Caco-2 (cell line): ENCODE data around the gene NR6A1. TPM values are rescaled to one million over a fixed set of nuclear protein-coding genes. Genes with fewer than 3 reads are reported as not detected.

Experiments used
- BruUV-seq: library from RNA; stranded (reverse); fragments of 400-500 nt; replicated peaks from 2 replicates; lab custom pipeline; 2021; lab: Mats Ljungman, UMichigan
- CTCF ChIA-PET: fragments of 300-600 bp; sonication (Branson Sonifier 250); formaldehyde crosslinking; loops from one replicate; lab custom pipeline; 2022; ENCODE audit warnings: antibody characterized with exemption; lab: Charles Lee
- POLR2A ChIA-PET: fragments of 300-600 bp; sonication (Branson Sonifier 250); formaldehyde crosslinking; loops from one replicate; lab custom pipeline; 2022; ENCODE audit warnings: antibody characterized with exemption; lab: Charles Lee
- DNase-seq, 2 experiments: peaks; one replicate each; pipeline versions ENCODE4 v3.0.0 to v3.0.0-alpha.2; 2020 to 2022
- H3K27me3 ChIP-seq: replicated peaks from 2 replicates; pipeline ENCODE4 v1.6.0; 2011; ENCODE audit warnings: low read length; ENCODE audit not compliant: control insufficient read depth, insufficient read depth
- H3K36me3 ChIP-seq: 2 replicates; pipeline ENCODE4 v1.5.1; 2011; ENCODE audit warnings: low read length; ENCODE audit not compliant: control insufficient read depth, insufficient read depth
- H3K4me1 ChIP-seq: fragments of 250-450 bp; sonication (Bioruptor Pico); 2 replicates; pipeline ENCODE4 v1.5.1; 2020; ENCODE audit warnings: mild to moderate bottlenecking
- H3K4me3 ChIP-seq: 2 replicates; pipeline ENCODE4 v1.5.1; 2011; ENCODE audit warnings: low read depth, mild to moderate bottlenecking, control low read depth, low read length
- H3K9me3 ChIP-seq: fragments of 250-450 bp; sonication (Bioruptor Pico); 2 replicates; pipeline ENCODE4 v1.5.1; 2020; ENCODE audit warnings: mild to moderate bottlenecking, moderate library complexity
- H3K27ac Mint-ChIP-seq: one replicate; pipeline ENCODE4 v1.8.0; 2022; ENCODE audit warnings: mixed read lengths; ENCODE audit not compliant: unreplicated experiment
- H3K27me3 Mint-ChIP-seq: one replicate; pipeline ENCODE4 v1.8.0; 2022; ENCODE audit warnings: mixed read lengths; ENCODE audit not compliant: insufficient read depth, unreplicated experiment
- H3K36me3 Mint-ChIP-seq: one replicate; pipeline ENCODE4 v1.8.0; 2022; ENCODE audit warnings: mild to moderate bottlenecking, mixed read lengths; ENCODE audit not compliant: insufficient read depth, unreplicated experiment
- H3K4me1 Mint-ChIP-seq: one replicate; pipeline ENCODE4 v1.8.0; 2022; ENCODE audit warnings: low read depth, mixed read lengths; ENCODE audit not compliant: unreplicated experiment
- H3K4me3 Mint-ChIP-seq: one replicate; pipeline ENCODE4 v1.8.0; 2022; ENCODE audit warnings: mild to moderate bottlenecking, moderate library complexity, mixed read lengths; ENCODE audit not compliant: unreplicated experiment
- H3K9me3 Mint-ChIP-seq: one replicate; pipeline ENCODE4 v1.8.0; 2022; ENCODE audit warnings: mixed read lengths; ENCODE audit not compliant: unreplicated experiment
- intact Hi-C: fragments of 100-400 bp; cut with micrococcal nuclease; formaldehyde crosslinking; loops from one replicate; pipeline ENCODE4 v1.10.0; 2022; ENCODE audit not compliant: unreplicated experiment
- total RNA-seq: library from RNA; stranded (reverse); gene quantifications from 2 replicates; pipeline ENCODE4 v1.2.3, GENCODE V29; 2022
- TF ChIP-seq, protein P1 (sequence below), 2 experiments: fragments of 200-600 bp in 1 of 2; IDR thresholded peaks; 1 replicate in 1 of 2; 2 replicates in 1 of 2; pipeline versions ENCODE4 v1.5.1 to v1.8.0; 2011 to 2022; ENCODE audit warnings: antibody characterized with exemption in 1 of 2, control low read depth in 1 of 2, inconsistent platforms in 1 of 2, low read depth in 1 of 2, low read length in 1 of 2, mild to moderate bottlenecking in 1 of 2, moderate library complexity in 1 of 2; ENCODE audit not compliant: insufficient read depth in 1 of 2, severe bottlenecking in 1 of 2, unreplicated experiment in 1 of 2

Gene NR6A1
- total RNA-seq, 1 experiment from 2014 or later = 33.6 TPM

DNA sequence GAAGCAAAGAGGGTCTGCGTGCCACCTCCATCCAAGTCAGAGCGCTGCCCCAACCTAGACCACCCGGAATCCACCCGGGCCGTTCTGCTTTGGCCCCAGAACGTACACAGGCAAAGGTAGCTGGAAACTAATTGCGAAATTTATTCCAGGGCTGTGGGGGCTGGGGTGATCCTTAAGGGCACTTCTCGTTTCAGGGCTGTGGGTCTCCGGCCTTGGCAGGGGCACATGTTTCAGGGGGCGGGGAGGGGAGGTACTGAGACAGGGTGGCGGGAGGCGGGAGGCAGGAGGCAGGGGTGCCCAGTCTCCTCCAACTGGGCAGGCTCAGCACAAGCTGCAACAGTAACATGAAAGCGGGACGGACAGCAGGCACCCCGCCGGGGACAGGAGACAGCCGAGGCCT lies 290.0 kb downstream of the NR6A1 start:
- no peaks in the 10 kb centered on the region for H3K4me1 Mint-ChIP-seq
- Histone ChIP-seq H3K36me3 (no peaks in the 10 kb centered on the region), H3K4me3 (no peak overlapping the region), H3K4me1 (peaks cover 8% of the 10 kb centered on the region; the same call in 1 of the 2 replicates), H3K27me3 (no peaks in the 10 kb centered on the region), H3K9me3 (no peaks in the 10 kb centered on the region)
- no peak overlapping the region for H3K27ac Mint-ChIP-seq
- intact Hi-C loops = no loop called here
- H3K4me3 Mint-ChIP-seq = no peak overlapping the region
- no TSS peak for BruUV-seq
- H3K9me3 Mint-ChIP-seq = no peaks in the 10 kb centered on the region
- peaks cover 2% of the 10 kb centered on the region for H3K27me3 Mint-ChIP-seq
- DNase-seq = no peak
- ChIA-PET POLR2A (no interaction called here), CTCF (no interaction called here)
- TF ChIP-seq, protein P1, sequence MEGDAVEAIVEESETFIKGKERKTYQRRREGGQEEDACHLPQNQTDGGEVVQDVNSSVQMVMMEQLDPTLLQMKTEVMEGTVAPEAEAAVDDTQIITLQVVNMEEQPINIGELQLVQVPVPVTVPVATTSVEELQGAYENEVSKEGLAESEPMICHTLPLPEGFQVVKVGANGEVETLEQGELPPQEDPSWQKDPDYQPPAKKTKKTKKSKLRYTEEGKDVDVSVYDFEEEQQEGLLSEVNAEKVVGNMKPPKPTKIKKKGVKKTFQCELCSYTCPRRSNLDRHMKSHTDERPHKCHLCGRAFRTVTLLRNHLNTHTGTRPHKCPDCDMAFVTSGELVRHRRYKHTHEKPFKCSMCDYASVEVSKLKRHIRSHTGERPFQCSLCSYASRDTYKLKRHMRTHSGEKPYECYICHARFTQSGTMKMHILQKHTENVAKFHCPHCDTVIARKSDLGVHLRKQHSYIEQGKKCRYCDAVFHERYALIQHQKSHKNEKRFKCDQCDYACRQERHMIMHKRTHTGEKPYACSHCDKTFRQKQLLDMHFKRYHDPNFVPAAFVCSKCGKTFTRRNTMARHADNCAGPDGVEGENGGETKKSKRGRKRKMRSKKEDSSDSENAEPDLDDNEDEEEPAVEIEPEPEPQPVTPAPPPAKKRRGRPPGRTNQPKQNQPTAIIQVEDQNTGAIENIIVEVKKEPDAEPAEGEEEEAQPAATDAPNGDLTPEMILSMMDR (IDR thresholded peaks at IDR 0.05; ENCODE audit: insufficient read depth in 1 of 2, low read depth in 1 of 2, low read length in 1 of 2, severe bottlenecking in 1 of 2, unreplicated experiment in 1 of 2) = no peak
- H3K36me3 Mint-ChIP-seq = no peaks in the 10 kb centered on the region

DNA sequence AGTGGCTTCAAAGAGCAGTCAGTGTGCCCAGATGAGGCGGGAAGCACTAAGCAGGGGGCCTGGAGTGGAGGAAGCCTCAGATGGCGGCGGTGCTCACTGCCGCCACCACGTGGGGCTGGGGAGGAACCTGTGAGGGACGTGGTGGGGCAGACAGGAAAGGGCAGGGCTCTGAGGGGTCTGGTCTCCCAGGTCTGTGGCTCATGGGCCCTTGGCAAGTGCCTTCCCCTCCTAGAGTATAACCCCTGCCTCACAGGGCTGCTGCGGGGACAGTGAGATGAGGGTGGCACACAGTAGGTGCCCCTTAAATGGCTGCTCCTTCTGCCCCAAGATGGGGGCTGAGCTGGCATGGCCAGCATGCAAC lies 290.5 kb downstream of the NR6A1 start:
- no peaks in the 10 kb centered on the region for H3K4me1 Mint-ChIP-seq
- no peaks in the 10 kb centered on the region for H3K9me3 Mint-ChIP-seq
- ChIA-PET CTCF (no interaction called here), POLR2A (no interaction called here)
- TF ChIP-seq, protein P1 (IDR thresholded peaks at IDR 0.05; ENCODE audit: insufficient read depth in 1 of 2, low read depth in 1 of 2, low read length in 1 of 2, severe bottlenecking in 1 of 2, unreplicated experiment in 1 of 2) = peak; percentile 51 to 58
- H3K27ac Mint-ChIP-seq = no peak overlapping the region
- H3K4me3 Mint-ChIP-seq = no peak overlapping the region
- peaks cover 2% of the 10 kb centered on the region for H3K27me3 Mint-ChIP-seq
- peaks cover 8% of the 10 kb centered on the region; the same call in 1 of the 2 replicates for H3K4me1 ChIP-seq
- H3K9me3 ChIP-seq = no peaks in the 10 kb centered on the region
- H3K4me3 ChIP-seq = no peak overlapping the region
- DNase-seq = peak in 1 of 2 experiments; percentile 42
- H3K36me3 Mint-ChIP-seq = no peaks in the 10 kb centered on the region
- H3K36me3 ChIP-seq = no peaks in the 10 kb centered on the region
- H3K27me3 ChIP-seq = no peaks in the 10 kb centered on the region
- BruUV-seq = no TSS peak
- intact Hi-C loops = loop anchor here (1.0 kb wide), 1 partner anchor 61 kb away; no protein-coding TSS in a partner anchor

- Histone ChIP-seq H3K4me3 (no peak overlapping the region), H3K9me3 (no peaks in the 10 kb centered on the region), H3K27me3 (no peaks in the 10 kb centered on the region), H3K36me3 (no peaks in the 10 kb centered on the region), H3K4me1 (peaks cover 8% of the 10 kb centered on the region; the same call in 1 of the 2 replicates)
- no peak overlapping the region for H3K27ac Mint-ChIP-seq
- no peaks in the 10 kb centered on the region for H3K27me3 Mint-ChIP-seq
- POLR2A ChIA-PET = no interaction called here
- no TSS peak for BruUV-seq
- no peaks in the 10 kb centered on the region for H3K9me3 Mint-ChIP-seq
- CTCF ChIA-PET = no interaction called here
- no peaks in the 10 kb centered on the region for H3K4me1 Mint-ChIP-seq
- intact Hi-C loops = loop anchor here (1.0 kb wide), 1 partner anchor 61 kb away; no protein-coding TSS in a partner anchor
- no peaks in the 10 kb centered on the region for H3K36me3 Mint-ChIP-seq
- TF ChIP-seq, protein P1 (IDR thresholded peaks at IDR 0.05; ENCODE audit: insufficient read depth in 1 of 2, low read depth in 1 of 2, low read length in 1 of 2, severe bottlenecking in 1 of 2, unreplicated experiment in 1 of 2) = no peak
- no peak for DNase-seq
- H3K4me3 Mint-ChIP-seq = no peak overlapping the region
Measured at GRCh38 chr9:124479947-124480620, 291.0 kb downstream of the NR6A1 start.
